H9 (cell line): ENCODE data around the gene RAB35. TPM values are rescaled to one million over a fixed set of nuclear protein-coding genes. Genes with fewer than 3 reads are reported as not detected.

ENCODE experiments used
- DNase-seq: peaks from one replicate; pipeline ENCODE4 v3.0.0-alpha.2; 2017
- H2AFZ ChIP-seq: one replicate; pipeline ENCODE4 v1.6.1; 2013; ENCODE audit warnings: mild to moderate bottlenecking, low read length, control low read depth, moderate library complexity
- H2AK5ac ChIP-seq: 2 replicates; pipeline ENCODE4 v1.6.1; 2013; ENCODE audit warnings: low read length, control low read depth, mixed read lengths; ENCODE audit not compliant: insufficient read length
- H2BK120ac ChIP-seq: one replicate; pipeline ENCODE4 v1.6.1; 2013; ENCODE audit warnings: low read depth, mild to moderate bottlenecking, low read length, control low read depth, inconsistent platforms; ENCODE audit not compliant: poor library complexity, severe bottlenecking
- H2BK12ac ChIP-seq: 2 replicates; pipeline ENCODE4 v1.6.1; 2013; ENCODE audit warnings: low read length, control low read depth, mixed read lengths, low read depth; ENCODE audit not compliant: insufficient read length
- H2BK15ac ChIP-seq: 2 replicates; pipeline ENCODE4 v1.6.1; 2013; ENCODE audit warnings: low read depth, low read length, control low read depth
- H2BK20ac ChIP-seq: one replicate; pipeline ENCODE4 v1.6.1; 2013; ENCODE audit warnings: low read depth, mild to moderate bottlenecking, low read length, control low read depth, inconsistent platforms; ENCODE audit not compliant: poor library complexity, severe bottlenecking
- H2BK5ac ChIP-seq: 2 replicates; pipeline ENCODE4 v1.6.1; 2013; ENCODE audit warnings: low read length, control low read depth, mixed read lengths; ENCODE audit not compliant: insufficient read length
- H3K14ac ChIP-seq: 2 replicates; pipeline ENCODE4 v1.6.1; 2013; ENCODE audit warnings: low read length, control low read depth; ENCODE audit not compliant: insufficient read depth
- H3K18ac ChIP-seq: 2 replicates; pipeline ENCODE4 v1.6.1; 2013; ENCODE audit warnings: low read depth, mild to moderate bottlenecking, mixed read lengths, low read length, control low read depth; ENCODE audit not compliant: insufficient read length
- H3K23ac ChIP-seq: 2 replicates; pipeline ENCODE4 v1.6.1; 2013; ENCODE audit warnings: low read length, control low read depth, mixed read lengths, low read depth; ENCODE audit not compliant: insufficient read length
- H3K23me2 ChIP-seq: 2 replicates; pipeline ENCODE4 v1.6.1; 2013; ENCODE audit warnings: low read depth, mild to moderate bottlenecking, mixed read lengths, low read length, control low read depth; ENCODE audit not compliant: insufficient read length, poor library complexity, severe bottlenecking
- H3K27ac ChIP-seq: 2 replicates; pipeline ENCODE4 v1.5.1; 2013; ENCODE audit warnings: low read length, control low read depth, mixed read lengths, low read depth; ENCODE audit not compliant: insufficient read length
- H3K27me3 ChIP-seq: 2 replicates; pipeline ENCODE4 v1.6.1; 2013; ENCODE audit warnings: low read length, control low read depth, inconsistent platforms; ENCODE audit not compliant: insufficient read depth
- H3K4ac ChIP-seq: 2 replicates; pipeline ENCODE4 v1.6.1; 2013; ENCODE audit warnings: low read depth, mild to moderate bottlenecking, control low read depth, inconsistent platforms, low read length, moderate library complexity
- H3K4me1 ChIP-seq: 2 replicates; pipeline ENCODE4 v1.6.1; 2013; ENCODE audit warnings: low read length, control low read depth, inconsistent platforms; ENCODE audit not compliant: insufficient read depth
- H3K4me2 ChIP-seq: 2 replicates; pipeline ENCODE4 v1.6.1; 2013; ENCODE audit warnings: low read length, control low read depth, mixed read lengths; ENCODE audit not compliant: insufficient read length, insufficient read depth
- H3K56ac ChIP-seq: 2 replicates; pipeline ENCODE4 v1.6.1; 2013; ENCODE audit warnings: low read depth, mild to moderate bottlenecking, mixed read lengths, low read length, control low read depth; ENCODE audit not compliant: insufficient read length
- H3K79me1 ChIP-seq: 2 replicates; pipeline ENCODE4 v1.6.1; 2013; ENCODE audit warnings: low read depth, mild to moderate bottlenecking, moderate library complexity, low read length, control low read depth, inconsistent platforms; ENCODE audit not compliant: insufficient read depth, poor library complexity, severe bottlenecking
- H3K79me2 ChIP-seq: 2 replicates; pipeline ENCODE4 v1.6.1; 2013; ENCODE audit warnings: low read length, control low read depth, inconsistent platforms; ENCODE audit not compliant: insufficient read depth
- H3K9ac ChIP-seq: 2 replicates; pipeline ENCODE4 v1.6.1; 2013; ENCODE audit warnings: low read length, control low read depth, mixed read lengths; ENCODE audit not compliant: insufficient read length; ENCODE audit errors: extremely low read depth
- H3K9me3 ChIP-seq: one replicate; pipeline ENCODE4 v1.6.1; 2013; ENCODE audit warnings: low read depth, low read length, inconsistent platforms; ENCODE audit not compliant: control insufficient read depth
- H3T11ph ChIP-seq: one replicate; pipeline ENCODE4 v1.6.1; 2013; ENCODE audit warnings: mild to moderate bottlenecking, low read length, control low read depth, inconsistent platforms
- H4K20me1 ChIP-seq: one replicate; pipeline ENCODE4 v1.6.1; 2013; ENCODE audit not compliant: control insufficient read depth, insufficient read length, insufficient read depth
- H4K5ac ChIP-seq: 2 replicates; pipeline ENCODE4 v1.6.1; 2013; ENCODE audit warnings: low read depth, mild to moderate bottlenecking, mixed read lengths, low read length, control low read depth; ENCODE audit not compliant: insufficient read length
- H4K8ac ChIP-seq: replicated peaks from 2 replicates; pipeline ENCODE4 v1.6.1; 2013; ENCODE audit warnings: low read length, control low read depth, mixed read lengths, low read depth; ENCODE audit not compliant: insufficient read length
- H4K91ac ChIP-seq: 2 replicates; pipeline ENCODE4 v1.6.1; 2013; ENCODE audit warnings: low read depth, mild to moderate bottlenecking, moderate library complexity, mixed read lengths, low read length, control low read depth; ENCODE audit not compliant: insufficient read length
- H3K27ac Mint-ChIP-seq, 3 experiments: 2 replicates in 2 of 3; 3 replicates in 1 of 3; pipeline ENCODE4 v1.8.0; 2020 to 2021; ENCODE audit warnings: mixed read lengths in 3 of 3, mild to moderate bottlenecking in 1 of 3, moderate library complexity in 1 of 3
- H3K27me3 Mint-ChIP-seq: 2 replicates; pipeline ENCODE4 v1.8.0; 2021; ENCODE audit warnings: low read depth, mild to moderate bottlenecking, moderate library complexity, mixed read lengths
- H3K36me3 Mint-ChIP-seq, 3 experiments: 2 replicates in 2 of 3; 3 replicates in 1 of 3; pipeline ENCODE4 v1.8.0; 2020 to 2021; ENCODE audit warnings: low read depth in 3 of 3, mixed read lengths in 3 of 3; ENCODE audit not compliant: insufficient read depth in 1 of 3
- H3K4me1 Mint-ChIP-seq, 2 experiments: 2 replicates each; pipeline ENCODE4 v1.8.0; 2020; ENCODE audit warnings: mixed read lengths in 2 of 2
- H3K4me3 Mint-ChIP-seq, 2 experiments: 2 replicates in 1 of 2; 3 replicates in 1 of 2; pipeline ENCODE4 v1.8.0; 2020 to 2021; ENCODE audit warnings: mild to moderate bottlenecking in 2 of 2, mixed read lengths in 2 of 2, moderate library complexity in 1 of 2
- H3K9me3 Mint-ChIP-seq, 2 experiments: 2 replicates in 1 of 2; 3 replicates in 1 of 2; pipeline ENCODE4 v1.8.0; 2020; ENCODE audit warnings: mild to moderate bottlenecking in 2 of 2, mixed read lengths in 2 of 2, moderate library complexity in 1 of 2
- WGBS: extraction: QIAGEN DNeasy Blood & Tissue Kit; methylation state at CpG from one replicate; pipeline ENCODE4 v1.1.7; 2013; ENCODE audit warnings: missing lambda C conversion rate, low lambda C conversion rate, mixed read lengths; ENCODE audit not compliant: insufficient read length; ENCODE audit errors: extremely low coverage; 5-methylcytosine and 5-hydroxymethylcytosine counted together
- total RNA-seq: library from RNA; stranded (reverse); gene quantifications from 2 replicates; pipeline ENCODE4 v1.2.1, GENCODE V29; 2021
- TF ChIP-seq, protein P1 (sequence below): fragments of 200-600 bp; sonication (generic); conservative IDR thresholded peaks from 3 replicates; pipeline ENCODE4 v1.8.0; 2021; ENCODE audit warnings: antibody characterized with exemption, mild to moderate bottlenecking

Gene RAB35
- total RNA-seq, 1 experiment from 2014 or later, result 60.0 TPM

GRCh38 chr12:120077260-120077659 lies 39.3 kb downstream of the RAB35 start:
- peaks cover 3% of the 10 kb centered on the region; the same call in 1 of the 2 replicates for H3K4me1 ChIP-seq
- no peak overlapping the region for H3K4me2 ChIP-seq
- H3K4ac ChIP-seq, result no peak overlapping the region
- H3K14ac ChIP-seq, result no peak overlapping the region
- H4K20me1 ChIP-seq, result no peaks in the 10 kb centered on the region
- H3K27ac ChIP-seq, result no peak overlapping the region
- H2BK120ac ChIP-seq, result no peak overlapping the region
- no peak overlapping the region for H3T11ph ChIP-seq
- TF ChIP-seq, protein P1, sequence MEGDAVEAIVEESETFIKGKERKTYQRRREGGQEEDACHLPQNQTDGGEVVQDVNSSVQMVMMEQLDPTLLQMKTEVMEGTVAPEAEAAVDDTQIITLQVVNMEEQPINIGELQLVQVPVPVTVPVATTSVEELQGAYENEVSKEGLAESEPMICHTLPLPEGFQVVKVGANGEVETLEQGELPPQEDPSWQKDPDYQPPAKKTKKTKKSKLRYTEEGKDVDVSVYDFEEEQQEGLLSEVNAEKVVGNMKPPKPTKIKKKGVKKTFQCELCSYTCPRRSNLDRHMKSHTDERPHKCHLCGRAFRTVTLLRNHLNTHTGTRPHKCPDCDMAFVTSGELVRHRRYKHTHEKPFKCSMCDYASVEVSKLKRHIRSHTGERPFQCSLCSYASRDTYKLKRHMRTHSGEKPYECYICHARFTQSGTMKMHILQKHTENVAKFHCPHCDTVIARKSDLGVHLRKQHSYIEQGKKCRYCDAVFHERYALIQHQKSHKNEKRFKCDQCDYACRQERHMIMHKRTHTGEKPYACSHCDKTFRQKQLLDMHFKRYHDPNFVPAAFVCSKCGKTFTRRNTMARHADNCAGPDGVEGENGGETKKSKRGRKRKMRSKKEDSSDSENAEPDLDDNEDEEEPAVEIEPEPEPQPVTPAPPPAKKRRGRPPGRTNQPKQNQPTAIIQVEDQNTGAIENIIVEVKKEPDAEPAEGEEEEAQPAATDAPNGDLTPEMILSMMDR, result no peak
- H3K27me3 Mint-ChIP-seq, result no peaks in the 10 kb centered on the region
- WGBS, result no CpG with 5 or more reads among the region's 6 CpGs
- H3K9me3 ChIP-seq, result no peaks in the 10 kb centered on the region
- H3K23ac ChIP-seq, result no peak overlapping the region
- H3K9ac ChIP-seq, result no peak overlapping the region
- no peaks in the 10 kb centered on the region for H3K9me3 Mint-ChIP-seq
- H2BK5ac ChIP-seq, result no peak overlapping the region
- H4K8ac ChIP-seq, result no peak overlapping the region
- H2AFZ ChIP-seq, result no peak overlapping the region
- no peak for DNase-seq
- H3K36me3 Mint-ChIP-seq, result peaks cover 2 to 8% (median 5%) of the 10 kb centered on the region in 3 experiments; a peak in 4 of 7 replicates
- H2AK5ac ChIP-seq, result no peak overlapping the region
- no peaks in the 10 kb centered on the region for H3K23me2 ChIP-seq
- no peak overlapping the region for H2BK20ac ChIP-seq
- no peak overlapping the region for H4K5ac ChIP-seq
- H3K18ac ChIP-seq, result no peak overlapping the region
- no peak overlapping the region for H3K4me3 Mint-ChIP-seq
- no peak overlapping the region for H2BK15ac ChIP-seq
- no peak overlapping the region for H3K56ac ChIP-seq
- no peaks in the 10 kb centered on the region for H3K79me1 ChIP-seq
- H3K79me2 ChIP-seq, result no peaks in the 10 kb centered on the region
- H3K27ac Mint-ChIP-seq, result no peak overlapping the region
- H4K91ac ChIP-seq, result no peak overlapping the region
- H3K27me3 ChIP-seq, result no peaks in the 10 kb centered on the region
- H2BK12ac ChIP-seq, result no peak overlapping the region
- peaks cover 8% of the 10 kb centered on the region in 2 experiments for H3K4me1 Mint-ChIP-seq
